ENCODE results near the gene VGLL3. TPM values are rescaled to one million over a fixed set of nuclear protein-coding genes. Genes with fewer than 3 reads are reported as not detected.
A peak's percentile ranks its signal among the peaks of the same experiment; 100 is the strongest.

Gene VGLL3
- total RNA-seq, 5 donors from 2014 or later (not counting 1 experiment from before 2014, with no cell fraction given): 0.03 to 0.20 (median 0.03) TPM; not detected in 2

GRCh38 chr3:86991482-86991815 is 500 bp upstream of the VGLL3 start:
- Histone ChIP-seq H3K27ac (ENCODE audit: low read length) (no peak overlapping the region), H3K4me1 (ENCODE audit: control insufficient read depth in 1 of 2, extremely low read depth in 1 of 2, insufficient read depth in 2 of 2, low read length in 2 of 2) (peaks cover 0 to 6% of the 10 kb centered on the region in 2 experiments), H3K36me3 (ENCODE audit: control insufficient read depth in 2 of 2, extremely low read depth in 1 of 2, insufficient read depth in 1 of 2, low read length in 1 of 2) (no peaks in the 10 kb centered on the region), H3K9me3 (no peaks in the 10 kb centered on the region), H3K27me3 (replicated peaks in 1 of 2; ENCODE audit: control insufficient read depth in 2 of 2, extremely low read depth in 1 of 2, insufficient read depth in 2 of 2, low read length in 1 of 2) (peaks cover 8 to 10% of the 10 kb centered on the region in 2 experiments), H3K4me3 (ENCODE audit: control insufficient read depth in 1 of 2, extremely low read depth in 1 of 2, low read length in 1 of 2) (peak overlapping the region in 1 of 2 donors; percentile 63)
- 6% methylated on average over 4 of the region's 7 CpGs for WGBS (ENCODE audit: insufficient coverage)
- Mint-ChIP-seq H3K27ac (no peak overlapping the region), H3K27me3 (peaks cover 22 to 25% of the 10 kb centered on the region in 2 donors), H3K9me3 (peaks cover 0 to 9% (median 8%) of the 10 kb centered on the region in 3 donors), H3K4me3 (peak overlapping the region in 1 of 3 donors; percentile 22), H3K36me3 (no peaks in the 10 kb centered on the region), H3K4me1 (peaks cover 0 to 7% (median 3%) of the 10 kb centered on the region in 3 donors)
- DNase-seq (no peak), ATAC-seq (replicated peaks in 1 of 4) (no peak)
- CTCF ChIA-PET: no interaction called here
- POLR2A ChIA-PET: no interaction called here

DNA sequence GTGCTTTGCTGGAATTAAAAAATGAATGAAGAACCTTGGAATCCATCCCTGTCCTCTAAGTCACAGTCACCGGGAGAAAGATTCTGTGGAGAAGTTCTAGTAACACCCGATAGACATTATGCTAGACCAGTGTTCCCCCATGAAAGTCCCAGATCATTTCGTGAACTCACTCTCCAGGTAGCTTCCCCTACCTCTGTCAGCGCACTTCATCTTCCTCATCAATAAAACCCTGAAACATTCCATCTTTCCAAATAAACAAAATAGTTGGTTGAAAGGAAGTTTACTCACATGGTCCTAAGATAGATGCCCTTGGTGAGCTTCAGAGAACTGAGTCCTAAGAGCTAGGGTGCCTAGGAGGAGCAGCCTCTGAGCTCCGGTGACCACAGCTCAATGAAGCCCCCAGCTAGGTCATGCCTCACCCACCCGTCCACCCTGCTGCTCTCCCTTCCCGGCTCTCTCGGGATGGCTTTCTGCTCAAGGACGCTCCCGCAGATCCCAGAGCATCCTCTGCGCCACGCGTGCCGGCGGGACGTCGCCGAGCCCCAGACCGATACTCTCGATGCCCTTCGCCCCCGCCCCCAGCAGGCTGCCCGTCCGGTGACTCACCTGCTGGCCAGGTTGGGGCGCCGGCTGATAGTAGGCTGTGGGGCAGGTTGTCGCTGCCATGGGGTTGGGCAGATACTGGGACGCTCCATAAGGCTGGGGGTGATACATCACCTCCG is 776 bp downstream of the VGLL3 start:
- ATAC-seq (replicated peaks in 1 of 4) (peak in 3 of 4 experiments; percentile 9 to 42 (median 29)), DNase-seq (no peak)
- Histone ChIP-seq H3K27me3 (replicated peaks in 1 of 2; ENCODE audit: control insufficient read depth in 2 of 2, extremely low read depth in 1 of 2, insufficient read depth in 2 of 2, low read length in 1 of 2) (peaks cover 8 to 10% of the 10 kb centered on the region in 2 experiments), H3K4me3 (ENCODE audit: control insufficient read depth in 1 of 2, extremely low read depth in 1 of 2, low read length in 1 of 2) (peak overlapping the region in 1 of 2 donors; percentile 63), H3K9me3 (no peaks in the 10 kb centered on the region), H3K27ac (ENCODE audit: low read length) (no peak overlapping the region), H3K4me1 (ENCODE audit: control insufficient read depth in 1 of 2, extremely low read depth in 1 of 2, insufficient read depth in 2 of 2, low read length in 2 of 2) (peaks cover 0 to 6% of the 10 kb centered on the region in 2 experiments), H3K36me3 (ENCODE audit: control insufficient read depth in 2 of 2, extremely low read depth in 1 of 2, insufficient read depth in 1 of 2, low read length in 1 of 2) (no peaks in the 10 kb centered on the region)
- peaks cover 22 to 25% of the 10 kb centered on the region in 2 donors for H3K27me3 Mint-ChIP-seq
- peaks cover 0 to 8% (median 6%) of the 10 kb centered on the region in 3 donors for H3K9me3 Mint-ChIP-seq
- H3K4me3 Mint-ChIP-seq: no peak overlapping the region
- POLR2A ChIA-PET: no interaction called here
- CTCF ChIA-PET: no interaction called here
- no peak overlapping the region for H3K27ac Mint-ChIP-seq
- no peaks in the 10 kb centered on the region for H3K36me3 Mint-ChIP-seq
- 11% methylated on average over 19 of the region's 29 CpGs for WGBS (ENCODE audit: insufficient coverage)
- H3K4me1 Mint-ChIP-seq: peaks cover 0 to 7% (median 3%) of the 10 kb centered on the region in 3 donors

- H3K4me3 Mint-ChIP-seq: no peak overlapping the region
- no peaks in the 10 kb centered on the region for H3K36me3 ChIP-seq (ENCODE audit: control insufficient read depth in 2 of 2, extremely low read depth in 1 of 2, insufficient read depth in 1 of 2, low read length in 1 of 2)
- no peaks in the 10 kb centered on the region for H3K9me3 ChIP-seq
- 74% methylated on average over 7 of the region's 7 CpGs for WGBS (ENCODE audit: insufficient coverage)
- no peak for DNase-seq
- no peak overlapping the region for H3K27ac ChIP-seq (ENCODE audit: low read length)
- peaks cover 0 to 7% (median 3%) of the 10 kb centered on the region in 3 donors for H3K4me1 Mint-ChIP-seq
- H3K4me3 ChIP-seq (ENCODE audit: control insufficient read depth in 1 of 2, extremely low read depth in 1 of 2, low read length in 1 of 2): no peak overlapping the region
- ChIA-PET POLR2A (no interaction called here), CTCF (no interaction called here)
- H3K4me1 ChIP-seq (ENCODE audit: control insufficient read depth in 1 of 2, extremely low read depth in 1 of 2, insufficient read depth in 2 of 2, low read length in 2 of 2): peaks cover 0 to 6% of the 10 kb centered on the region in 2 experiments
- peaks cover 22 to 25% of the 10 kb centered on the region in 2 donors for H3K27me3 Mint-ChIP-seq
- H3K27me3 ChIP-seq (replicated peaks in 1 of 2; ENCODE audit: control insufficient read depth in 2 of 2, extremely low read depth in 1 of 2, insufficient read depth in 2 of 2, low read length in 1 of 2): peaks cover 10% of the 10 kb centered on the region in 2 experiments
- peaks cover 0 to 8% (median 6%) of the 10 kb centered on the region in 3 donors for H3K9me3 Mint-ChIP-seq
- no peaks in the 10 kb centered on the region for H3K36me3 Mint-ChIP-seq
- H3K27ac Mint-ChIP-seq: no peak overlapping the region
- ATAC-seq (replicated peaks in 1 of 4): no peak
Measured at GRCh38 chr3:86989611-86990010, 1.3 kb downstream of the VGLL3 start.

GRCh38 chr3:86989006-86989405 is 1.9 kb downstream of the VGLL3 start:
- Histone ChIP-seq H3K9me3 (no peaks in the 10 kb centered on the region), H3K36me3 (ENCODE audit: control insufficient read depth in 2 of 2, extremely low read depth in 1 of 2, insufficient read depth in 1 of 2, low read length in 1 of 2) (no peaks in the 10 kb centered on the region), H3K27me3 (replicated peaks in 1 of 2; ENCODE audit: control insufficient read depth in 2 of 2, extremely low read depth in 1 of 2, insufficient read depth in 2 of 2, low read length in 1 of 2) (peaks cover 10% of the 10 kb centered on the region in 2 experiments), H3K4me1 (ENCODE audit: control insufficient read depth in 1 of 2, extremely low read depth in 1 of 2, insufficient read depth in 2 of 2, low read length in 2 of 2) (peaks cover 0 to 6% of the 10 kb centered on the region in 2 experiments), H3K27ac (ENCODE audit: low read length) (no peak overlapping the region), H3K4me3 (ENCODE audit: control insufficient read depth in 1 of 2, extremely low read depth in 1 of 2, low read length in 1 of 2) (no peak overlapping the region)
- peaks cover 0 to 7% (median 3%) of the 10 kb centered on the region in 3 donors for H3K4me1 Mint-ChIP-seq
- ChIA-PET POLR2A (no interaction called here), CTCF (no interaction called here)
- peaks cover 20 to 25% of the 10 kb centered on the region in 2 donors for H3K27me3 Mint-ChIP-seq
- H3K36me3 Mint-ChIP-seq: no peaks in the 10 kb centered on the region
- H3K27ac Mint-ChIP-seq: no peak overlapping the region
- no CpG with 5 or more reads among the region's 1 CpG for WGBS (ENCODE audit: insufficient coverage)
- DNase-seq: no peak
- no peak overlapping the region for H3K4me3 Mint-ChIP-seq
- no peak for ATAC-seq (replicated peaks in 1 of 4)
- H3K9me3 Mint-ChIP-seq: peaks cover 0 to 6% (median 6%) of the 10 kb centered on the region in 3 donors

GRCh38 chr3:86988235-86988634 is 2.7 kb downstream of the VGLL3 start:
- no peaks in the 10 kb centered on the region for H3K36me3 Mint-ChIP-seq
- no peak for ATAC-seq (replicated peaks in 1 of 4)
- no peak overlapping the region for H3K27ac ChIP-seq (ENCODE audit: low read length)
- no peak for DNase-seq
- H3K4me1 Mint-ChIP-seq: peaks cover 0 to 7% (median 3%) of the 10 kb centered on the region in 3 donors
- peaks cover 12 to 22% of the 10 kb centered on the region in 2 donors for H3K27me3 Mint-ChIP-seq
- no peak overlapping the region for H3K27ac Mint-ChIP-seq
- H3K9me3 ChIP-seq: no peaks in the 10 kb centered on the region
- H3K4me1 ChIP-seq (ENCODE audit: control insufficient read depth in 1 of 2, extremely low read depth in 1 of 2, insufficient read depth in 2 of 2, low read length in 2 of 2): peaks cover 0 to 6% of the 10 kb centered on the region in 2 experiments
- H3K4me3 Mint-ChIP-seq: no peak overlapping the region
- H3K9me3 Mint-ChIP-seq: peaks cover 0 to 6% (median 0%) of the 10 kb centered on the region in 3 donors
- no peak overlapping the region for H3K4me3 ChIP-seq (ENCODE audit: control insufficient read depth in 1 of 2, extremely low read depth in 1 of 2, low read length in 1 of 2)
- H3K27me3 ChIP-seq (replicated peaks in 1 of 2; ENCODE audit: control insufficient read depth in 2 of 2, extremely low read depth in 1 of 2, insufficient read depth in 2 of 2, low read length in 1 of 2): peaks cover 10% of the 10 kb centered on the region in 2 experiments
- ChIA-PET POLR2A (no interaction called here), CTCF (no interaction called here)
- H3K36me3 ChIP-seq (ENCODE audit: control insufficient read depth in 2 of 2, extremely low read depth in 1 of 2, insufficient read depth in 1 of 2, low read length in 1 of 2): no peaks in the 10 kb centered on the region
- WGBS (ENCODE audit: insufficient coverage): 63% methylated on average over 2 of the region's 4 CpGs

DNA sequence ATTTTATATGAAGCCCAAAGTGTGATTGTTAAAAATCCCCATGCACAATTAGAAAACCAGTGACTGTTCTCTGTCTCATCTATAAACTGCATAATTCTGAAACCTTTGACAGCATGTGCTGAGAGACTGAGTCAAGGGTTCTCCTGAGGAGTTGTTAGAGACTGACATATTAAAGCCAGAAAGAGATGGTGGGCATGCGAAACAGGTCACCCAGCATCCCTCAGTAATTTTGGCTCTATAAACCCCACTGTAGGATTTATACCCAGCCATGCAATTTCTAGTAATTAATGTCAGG is 3.6 kb downstream of the VGLL3 start:
- Histone ChIP-seq H3K4me3 (ENCODE audit: control insufficient read depth in 1 of 2, extremely low read depth in 1 of 2, low read length in 1 of 2) (no peak overlapping the region), H3K36me3 (ENCODE audit: control insufficient read depth in 2 of 2, extremely low read depth in 1 of 2, insufficient read depth in 1 of 2, low read length in 1 of 2) (no peaks in the 10 kb centered on the region), H3K27ac (ENCODE audit: low read length) (no peak overlapping the region), H3K4me1 (ENCODE audit: control insufficient read depth in 1 of 2, extremely low read depth in 1 of 2, insufficient read depth in 2 of 2, low read length in 2 of 2) (peaks cover 0 to 6% of the 10 kb centered on the region in 2 experiments), H3K27me3 (replicated peaks in 1 of 2; ENCODE audit: control insufficient read depth in 2 of 2, extremely low read depth in 1 of 2, insufficient read depth in 2 of 2, low read length in 1 of 2) (peaks cover 10% of the 10 kb centered on the region in 2 experiments), H3K9me3 (no peaks in the 10 kb centered on the region)
- H3K36me3 Mint-ChIP-seq: no peaks in the 10 kb centered on the region
- peaks cover 0 to 6% (median 0%) of the 10 kb centered on the region in 3 donors for H3K9me3 Mint-ChIP-seq
- WGBS (ENCODE audit: insufficient coverage): no CpG with 5 or more reads among the region's 1 CpG
- H3K27me3 Mint-ChIP-seq: peaks cover 12 to 22% of the 10 kb centered on the region in 2 donors
- CTCF ChIA-PET: no interaction called here
- no peak overlapping the region for H3K27ac Mint-ChIP-seq
- H3K4me3 Mint-ChIP-seq: no peak overlapping the region
- DNase-seq: no peak
- ATAC-seq (replicated peaks in 1 of 4): no peak
- POLR2A ChIA-PET: no interaction called here
- peaks cover 0 to 7% (median 3%) of the 10 kb centered on the region in 3 donors for H3K4me1 Mint-ChIP-seq

Data from T-cell (primary cell).